Uterus (tissue), 2 donors: Measurements from ENCODE around the gene C1orf159.

ENCODE experiments used
- POLR2A ChIP-seq, 2 donors: fragments of 450-650 bp; IDR thresholded peaks; one replicate each; pipeline ENCODE4 v1.6.1; 2016; ENCODE audit warnings: antibody characterized with exemption in 2 of 2, mild to moderate bottlenecking in 1 of 2, moderate library complexity in 1 of 2
- TF ChIP-seq, protein P1 (sequence below), 4 experiments: fragments of 200-600 bp in 2 of 4; fragments of 450-650 bp in 2 of 4; sonication (generic) in 2 of 4; IDR thresholded peaks; one replicate each; pipeline ENCODE4 v1.5.1; 2016 to 2019; ENCODE audit warnings: antibody characterized with exemption in 4 of 4, mild to moderate bottlenecking in 2 of 4, moderate library complexity in 1 of 4

DNA sequence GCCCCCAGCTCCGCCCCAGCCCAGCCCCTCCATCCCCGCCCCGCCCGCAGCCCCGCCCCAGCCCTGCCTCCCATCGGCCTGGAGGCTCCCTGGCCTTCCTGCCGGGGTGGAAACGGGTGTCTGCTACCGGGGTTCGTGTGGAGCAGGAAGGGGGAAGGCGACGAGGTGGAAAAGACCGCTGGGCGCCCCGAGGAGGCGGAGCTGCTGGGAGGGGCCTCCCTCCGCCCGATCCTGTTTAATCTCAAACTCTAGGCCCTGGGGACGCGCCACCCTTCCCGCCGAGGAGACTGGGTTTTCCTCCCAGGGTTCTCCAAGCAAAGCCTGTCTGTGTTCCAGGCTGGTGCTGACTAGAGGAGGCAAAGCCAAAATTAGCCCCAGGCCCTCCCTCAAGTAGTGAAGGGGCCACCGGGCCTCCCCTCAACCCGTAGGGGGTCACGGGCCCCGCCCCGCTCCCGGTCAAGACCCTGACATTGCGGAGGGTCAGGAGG, 41.6 kb upstream of the C1orf159 start:
- TF ChIP-seq POLR2A (IDR thresholded peaks at IDR 0.05) = peak; percentile 60 to 63
- TF ChIP-seq, protein P1, sequence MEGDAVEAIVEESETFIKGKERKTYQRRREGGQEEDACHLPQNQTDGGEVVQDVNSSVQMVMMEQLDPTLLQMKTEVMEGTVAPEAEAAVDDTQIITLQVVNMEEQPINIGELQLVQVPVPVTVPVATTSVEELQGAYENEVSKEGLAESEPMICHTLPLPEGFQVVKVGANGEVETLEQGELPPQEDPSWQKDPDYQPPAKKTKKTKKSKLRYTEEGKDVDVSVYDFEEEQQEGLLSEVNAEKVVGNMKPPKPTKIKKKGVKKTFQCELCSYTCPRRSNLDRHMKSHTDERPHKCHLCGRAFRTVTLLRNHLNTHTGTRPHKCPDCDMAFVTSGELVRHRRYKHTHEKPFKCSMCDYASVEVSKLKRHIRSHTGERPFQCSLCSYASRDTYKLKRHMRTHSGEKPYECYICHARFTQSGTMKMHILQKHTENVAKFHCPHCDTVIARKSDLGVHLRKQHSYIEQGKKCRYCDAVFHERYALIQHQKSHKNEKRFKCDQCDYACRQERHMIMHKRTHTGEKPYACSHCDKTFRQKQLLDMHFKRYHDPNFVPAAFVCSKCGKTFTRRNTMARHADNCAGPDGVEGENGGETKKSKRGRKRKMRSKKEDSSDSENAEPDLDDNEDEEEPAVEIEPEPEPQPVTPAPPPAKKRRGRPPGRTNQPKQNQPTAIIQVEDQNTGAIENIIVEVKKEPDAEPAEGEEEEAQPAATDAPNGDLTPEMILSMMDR (IDR thresholded peaks at IDR 0.05) = no peak
